GM23338 (cell line): ENCODE data around the gene WDR41. TPM values are rescaled to one million over a fixed set of nuclear protein-coding genes. Genes with fewer than 3 reads are reported as not detected.

ENCODE experiments used
- ATAC-seq: fragments of 200-7000 bp; cut with Tn5 transposase; 3 replicates; pipeline ENCODE4 v1.9.1; 2020
- DNase-seq: peaks from one replicate; pipeline ENCODE4 v3.0.0-alpha.2; 2015; ENCODE audit warnings: low spot score
- H2AFZ ChIP-seq: fragments of 200-600 bp; sonication (generic); 2 replicates; pipeline ENCODE4 v1.8.0; 2016; ENCODE audit warnings: antibody characterized with exemption, mild to moderate bottlenecking, moderate library complexity
- H3F3A ChIP-seq: fragments of 200-600 bp; sonication (generic); replicated peaks from 2 replicates; pipeline ENCODE4 v1.8.0; 2017; ENCODE audit warnings: antibody characterized with exemption, mixed run types, low read depth
- H3K27ac ChIP-seq: fragments of 200-600 bp; sonication (generic); 2 replicates; pipeline ENCODE4 v1.6.1; 2016; ENCODE audit warnings: low read depth
- H3K27me3 ChIP-seq: fragments of 200-600 bp; sonication (generic); 2 replicates; pipeline ENCODE4 v1.8.0; 2016; ENCODE audit warnings: mild to moderate bottlenecking, mixed run types, moderate library complexity; ENCODE audit not compliant: insufficient read depth
- H3K36me3 ChIP-seq: fragments of 200-600 bp; sonication (generic); 2 replicates; pipeline ENCODE4 v1.8.0; 2016; ENCODE audit warnings: mild to moderate bottlenecking; ENCODE audit not compliant: insufficient read depth
- H3K4me1 ChIP-seq: fragments of 200-600 bp; sonication (generic); 2 replicates; pipeline ENCODE4 v1.8.0; 2016; ENCODE audit warnings: mild to moderate bottlenecking, moderate library complexity; ENCODE audit not compliant: insufficient read depth
- H3K4me2 ChIP-seq: fragments of 200-600 bp; sonication (generic); 2 replicates; pipeline ENCODE4 v1.7.1; 2017; ENCODE audit warnings: mixed run types
- H3K4me3 ChIP-seq: fragments of 200-600 bp; sonication (generic); 2 replicates; pipeline ENCODE4 v1.6.1; 2016; ENCODE audit warnings: mixed run types
- H3K79me2 ChIP-seq: fragments of 200-600 bp; sonication (generic); replicated peaks from 2 replicates; pipeline ENCODE4 v1.8.0; 2017; ENCODE audit warnings: mild to moderate bottlenecking; ENCODE audit not compliant: insufficient read depth
- H3K9me2 ChIP-seq: fragments of 200-600 bp; sonication (generic); 2 replicates; pipeline ENCODE4 v1.8.0; 2017; ENCODE audit not compliant: insufficient read depth
- H4K20me1 ChIP-seq: fragments of 200-600 bp; sonication (generic); replicated peaks from 2 replicates; pipeline ENCODE4 v1.8.0; 2017; ENCODE audit warnings: mild to moderate bottlenecking; ENCODE audit not compliant: insufficient read depth
- H3K27ac Mint-ChIP-seq: 2 replicates; pipeline ENCODE4 v1.8.0; 2020; ENCODE audit warnings: inconsistent platforms, mild to moderate bottlenecking, moderate library complexity, mixed read lengths
- H3K27me3 Mint-ChIP-seq: 3 replicates; pipeline ENCODE4 v1.8.0; 2022; ENCODE audit warnings: low read depth, mild to moderate bottlenecking, moderate library complexity, mixed read lengths, inconsistent platforms; ENCODE audit not compliant: insufficient read depth, poor library complexity
- H3K36me3 Mint-ChIP-seq: 3 replicates; pipeline ENCODE4 v1.8.0; 2021; ENCODE audit warnings: low read depth, mild to moderate bottlenecking, inconsistent platforms, moderate library complexity, mixed read lengths
- H3K4me1 Mint-ChIP-seq: 3 replicates; pipeline ENCODE4 v1.8.0; 2020; ENCODE audit warnings: mild to moderate bottlenecking, inconsistent platforms, mixed read lengths
- H3K4me3 Mint-ChIP-seq: 3 replicates; pipeline ENCODE4 v1.8.0; 2021; ENCODE audit warnings: moderate library complexity, mild to moderate bottlenecking, inconsistent platforms, mixed read lengths
- H3K9me3 Mint-ChIP-seq: 3 replicates; pipeline ENCODE4 v1.8.0; 2020; ENCODE audit warnings: moderate library complexity, mild to moderate bottlenecking, inconsistent platforms, mixed read lengths
- CREB1 ChIP-seq: fragments of 250-450 bp; sonication (Bioruptor Pico); IDR thresholded peaks from 2 replicates; pipeline ENCODE4 v1.5.0; 2020; ENCODE audit warnings: low read depth, mild to moderate bottlenecking, moderate library complexity
- EZH2 ChIP-seq: fragments of 200-600 bp; sonication (generic); IDR thresholded peaks from one replicate; pipeline ENCODE4 v1.8.0; 2017; ENCODE audit warnings: antibody characterized with exemption, mild to moderate bottlenecking, low read depth; ENCODE audit not compliant: unreplicated experiment
- EZH2phosphoT487 ChIP-seq: fragments of 200-600 bp; sonication (generic); IDR thresholded peaks from one replicate; pipeline ENCODE4 v1.8.1; 2018; ENCODE audit warnings: antibody characterized with exemption; ENCODE audit not compliant: unreplicated experiment
- JUNB ChIP-seq: IDR thresholded peaks from one replicate; pipeline ENCODE4 v1.6.1; 2016; ENCODE audit warnings: antibody characterized with exemption; ENCODE audit not compliant: unreplicated experiment
- NANOG ChIP-seq: IDR thresholded peaks from 2 replicates; pipeline ENCODE4 v1.6.1; 2016; ENCODE audit warnings: antibody characterized with exemption, borderline replicate concordance
- POLR2AphosphoS5 ChIP-seq: IDR thresholded peaks from 2 replicates; pipeline ENCODE4 v1.6.1; 2016; ENCODE audit warnings: antibody characterized with exemption, low read depth
- STAT1 ChIP-seq: IDR thresholded peaks from one replicate; pipeline ENCODE4 v1.6.1; 2016; ENCODE audit warnings: antibody characterized with exemption; ENCODE audit not compliant: unreplicated experiment
- ZNF114 ChIP-seq: fragments of 250-450 bp; sonication (Bioruptor Pico); IDR thresholded peaks from 2 replicates; pipeline ENCODE4 v1.5.0; 2020; ENCODE audit warnings: mild to moderate bottlenecking, moderate library complexity
- ZNF331 ChIP-seq: fragments of 250-450 bp; sonication (Bioruptor Pico); IDR thresholded peaks from 2 replicates; pipeline ENCODE4 v1.5.0; 2020; ENCODE audit warnings: low read depth, mild to moderate bottlenecking, moderate library complexity
- polyA plus RNA-seq: library from polyadenylated mRNA; unstranded; fragments of >200 nt; fragmentation: Nextera tagmentation; extraction: Ambion mirVana; gene quantifications from 2 replicates; pipeline ENCODE4 v1.2.1, GENCODE V29; 2016
- total RNA-seq: library from RNA; depleted of rRNA; stranded (reverse); fragments of >200 nt; shearing (Covaris generic); gene quantifications from 2 replicates; pipeline ENCODE4 v1.2.3, GENCODE V29; 2014
- TF ChIP-seq, protein P1 (sequence below): IDR thresholded peaks from one replicate; pipeline ENCODE4 v1.6.1; 2018; ENCODE audit warnings: antibody characterized with exemption; ENCODE audit not compliant: unreplicated experiment
- TF ChIP-seq, protein P2 (sequence below): IDR thresholded peaks from 2 replicates; pipeline ENCODE4 v1.6.1; 2016; ENCODE audit warnings: antibody characterized with exemption
- TF ChIP-seq, protein P3 (sequence below): fragments of 250-450 bp; sonication (Bioruptor Pico); IDR thresholded peaks from 2 replicates; pipeline ENCODE4 v1.5.0; 2020; ENCODE audit warnings: mild to moderate bottlenecking, moderate library complexity
- TF ChIP-seq, protein P4 (sequence below), 2 experiments: fragments of 200-600 bp in 1 of 2; sonication (generic) in 1 of 2; conservative IDR thresholded peaks; 2 replicates each; pipeline versions ENCODE4 v1.5.1 to v1.6.1; 2016 to 2017; ENCODE audit warnings: antibody characterized with exemption in 2 of 2, low read depth in 2 of 2, mild to moderate bottlenecking in 2 of 2, moderate library complexity in 1 of 2

WDR41 gene
- total and polyA plus RNA-seq, 2 experiments from 2014 or later, result 19.1 to 40.4 TPM

DNA sequence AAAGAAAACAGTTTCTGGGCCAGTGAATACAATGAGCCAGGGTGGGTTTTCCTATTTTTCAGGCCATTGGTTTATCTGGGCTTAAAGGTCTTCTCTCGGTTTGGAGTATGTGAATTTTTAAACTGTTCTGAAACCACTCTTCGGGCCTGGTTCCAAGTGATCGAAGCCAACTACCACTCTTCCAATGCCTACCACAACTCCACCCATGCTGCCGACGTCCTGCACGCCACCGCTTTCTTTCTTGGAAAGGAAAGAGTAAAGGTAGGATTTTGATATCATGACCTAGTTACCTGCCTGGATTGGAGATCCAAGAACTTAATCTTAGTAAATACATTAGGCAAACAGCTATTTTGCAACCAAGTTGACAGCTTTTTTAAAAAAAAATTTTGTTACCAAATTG lies 79.1 kb downstream of the WDR41 start:
- Histone ChIP-seq H3K4me3 (no peak overlapping the region), H3K9me2 (no peaks in the 10 kb centered on the region), H3K36me3 (no peaks in the 10 kb centered on the region), H3K4me2 (no peak overlapping the region), H2AFZ (no peak overlapping the region), H3K79me2 (no peaks in the 10 kb centered on the region), H3F3A (no peaks in the 10 kb centered on the region), H4K20me1 (no peaks in the 10 kb centered on the region), H3K27ac (no peak overlapping the region), H3K27me3 (no peaks in the 10 kb centered on the region), H3K4me1 (no peaks in the 10 kb centered on the region)
- Mint-ChIP-seq H3K27me3 (peaks cover 4% of the 10 kb centered on the region), H3K4me3 (no peak overlapping the region), H3K4me1 (no peaks in the 10 kb centered on the region), H3K9me3 (no peaks in the 10 kb centered on the region), H3K36me3 (no peaks in the 10 kb centered on the region), H3K27ac (no peak overlapping the region)
- TF ChIP-seq, protein P1, sequence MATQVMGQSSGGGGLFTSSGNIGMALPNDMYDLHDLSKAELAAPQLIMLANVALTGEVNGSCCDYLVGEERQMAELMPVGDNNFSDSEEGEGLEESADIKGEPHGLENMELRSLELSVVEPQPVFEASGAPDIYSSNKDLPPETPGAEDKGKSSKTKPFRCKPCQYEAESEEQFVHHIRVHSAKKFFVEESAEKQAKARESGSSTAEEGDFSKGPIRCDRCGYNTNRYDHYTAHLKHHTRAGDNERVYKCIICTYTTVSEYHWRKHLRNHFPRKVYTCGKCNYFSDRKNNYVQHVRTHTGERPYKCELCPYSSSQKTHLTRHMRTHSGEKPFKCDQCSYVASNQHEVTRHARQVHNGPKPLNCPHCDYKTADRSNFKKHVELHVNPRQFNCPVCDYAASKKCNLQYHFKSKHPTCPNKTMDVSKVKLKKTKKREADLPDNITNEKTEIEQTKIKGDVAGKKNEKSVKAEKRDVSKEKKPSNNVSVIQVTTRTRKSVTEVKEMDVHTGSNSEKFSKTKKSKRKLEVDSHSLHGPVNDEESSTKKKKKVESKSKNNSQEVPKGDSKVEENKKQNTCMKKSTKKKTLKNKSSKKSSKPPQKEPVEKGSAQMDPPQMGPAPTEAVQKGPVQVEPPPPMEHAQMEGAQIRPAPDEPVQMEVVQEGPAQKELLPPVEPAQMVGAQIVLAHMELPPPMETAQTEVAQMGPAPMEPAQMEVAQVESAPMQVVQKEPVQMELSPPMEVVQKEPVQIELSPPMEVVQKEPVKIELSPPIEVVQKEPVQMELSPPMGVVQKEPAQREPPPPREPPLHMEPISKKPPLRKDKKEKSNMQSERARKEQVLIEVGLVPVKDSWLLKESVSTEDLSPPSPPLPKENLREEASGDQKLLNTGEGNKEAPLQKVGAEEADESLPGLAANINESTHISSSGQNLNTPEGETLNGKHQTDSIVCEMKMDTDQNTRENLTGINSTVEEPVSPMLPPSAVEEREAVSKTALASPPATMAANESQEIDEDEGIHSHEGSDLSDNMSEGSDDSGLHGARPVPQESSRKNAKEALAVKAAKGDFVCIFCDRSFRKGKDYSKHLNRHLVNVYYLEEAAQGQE, result no peak
- TF ChIP-seq ZNF331 (CRISPR knock-in tag) (no peak), EZH2phosphoT487 (no peak), ZNF114 (no peak), NANOG (no peak), STAT1 (no peak), EZH2 (no peak), POLR2AphosphoS5 (no peak), JUNB (no peak), CREB1 (CRISPR knock-in tag) (no peak)
- TF ChIP-seq, protein P2, sequence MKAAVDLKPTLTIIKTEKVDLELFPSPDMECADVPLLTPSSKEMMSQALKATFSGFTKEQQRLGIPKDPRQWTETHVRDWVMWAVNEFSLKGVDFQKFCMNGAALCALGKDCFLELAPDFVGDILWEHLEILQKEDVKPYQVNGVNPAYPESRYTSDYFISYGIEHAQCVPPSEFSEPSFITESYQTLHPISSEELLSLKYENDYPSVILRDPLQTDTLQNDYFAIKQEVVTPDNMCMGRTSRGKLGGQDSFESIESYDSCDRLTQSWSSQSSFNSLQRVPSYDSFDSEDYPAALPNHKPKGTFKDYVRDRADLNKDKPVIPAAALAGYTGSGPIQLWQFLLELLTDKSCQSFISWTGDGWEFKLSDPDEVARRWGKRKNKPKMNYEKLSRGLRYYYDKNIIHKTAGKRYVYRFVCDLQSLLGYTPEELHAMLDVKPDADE, result no peak
- TF ChIP-seq, protein P3, sequence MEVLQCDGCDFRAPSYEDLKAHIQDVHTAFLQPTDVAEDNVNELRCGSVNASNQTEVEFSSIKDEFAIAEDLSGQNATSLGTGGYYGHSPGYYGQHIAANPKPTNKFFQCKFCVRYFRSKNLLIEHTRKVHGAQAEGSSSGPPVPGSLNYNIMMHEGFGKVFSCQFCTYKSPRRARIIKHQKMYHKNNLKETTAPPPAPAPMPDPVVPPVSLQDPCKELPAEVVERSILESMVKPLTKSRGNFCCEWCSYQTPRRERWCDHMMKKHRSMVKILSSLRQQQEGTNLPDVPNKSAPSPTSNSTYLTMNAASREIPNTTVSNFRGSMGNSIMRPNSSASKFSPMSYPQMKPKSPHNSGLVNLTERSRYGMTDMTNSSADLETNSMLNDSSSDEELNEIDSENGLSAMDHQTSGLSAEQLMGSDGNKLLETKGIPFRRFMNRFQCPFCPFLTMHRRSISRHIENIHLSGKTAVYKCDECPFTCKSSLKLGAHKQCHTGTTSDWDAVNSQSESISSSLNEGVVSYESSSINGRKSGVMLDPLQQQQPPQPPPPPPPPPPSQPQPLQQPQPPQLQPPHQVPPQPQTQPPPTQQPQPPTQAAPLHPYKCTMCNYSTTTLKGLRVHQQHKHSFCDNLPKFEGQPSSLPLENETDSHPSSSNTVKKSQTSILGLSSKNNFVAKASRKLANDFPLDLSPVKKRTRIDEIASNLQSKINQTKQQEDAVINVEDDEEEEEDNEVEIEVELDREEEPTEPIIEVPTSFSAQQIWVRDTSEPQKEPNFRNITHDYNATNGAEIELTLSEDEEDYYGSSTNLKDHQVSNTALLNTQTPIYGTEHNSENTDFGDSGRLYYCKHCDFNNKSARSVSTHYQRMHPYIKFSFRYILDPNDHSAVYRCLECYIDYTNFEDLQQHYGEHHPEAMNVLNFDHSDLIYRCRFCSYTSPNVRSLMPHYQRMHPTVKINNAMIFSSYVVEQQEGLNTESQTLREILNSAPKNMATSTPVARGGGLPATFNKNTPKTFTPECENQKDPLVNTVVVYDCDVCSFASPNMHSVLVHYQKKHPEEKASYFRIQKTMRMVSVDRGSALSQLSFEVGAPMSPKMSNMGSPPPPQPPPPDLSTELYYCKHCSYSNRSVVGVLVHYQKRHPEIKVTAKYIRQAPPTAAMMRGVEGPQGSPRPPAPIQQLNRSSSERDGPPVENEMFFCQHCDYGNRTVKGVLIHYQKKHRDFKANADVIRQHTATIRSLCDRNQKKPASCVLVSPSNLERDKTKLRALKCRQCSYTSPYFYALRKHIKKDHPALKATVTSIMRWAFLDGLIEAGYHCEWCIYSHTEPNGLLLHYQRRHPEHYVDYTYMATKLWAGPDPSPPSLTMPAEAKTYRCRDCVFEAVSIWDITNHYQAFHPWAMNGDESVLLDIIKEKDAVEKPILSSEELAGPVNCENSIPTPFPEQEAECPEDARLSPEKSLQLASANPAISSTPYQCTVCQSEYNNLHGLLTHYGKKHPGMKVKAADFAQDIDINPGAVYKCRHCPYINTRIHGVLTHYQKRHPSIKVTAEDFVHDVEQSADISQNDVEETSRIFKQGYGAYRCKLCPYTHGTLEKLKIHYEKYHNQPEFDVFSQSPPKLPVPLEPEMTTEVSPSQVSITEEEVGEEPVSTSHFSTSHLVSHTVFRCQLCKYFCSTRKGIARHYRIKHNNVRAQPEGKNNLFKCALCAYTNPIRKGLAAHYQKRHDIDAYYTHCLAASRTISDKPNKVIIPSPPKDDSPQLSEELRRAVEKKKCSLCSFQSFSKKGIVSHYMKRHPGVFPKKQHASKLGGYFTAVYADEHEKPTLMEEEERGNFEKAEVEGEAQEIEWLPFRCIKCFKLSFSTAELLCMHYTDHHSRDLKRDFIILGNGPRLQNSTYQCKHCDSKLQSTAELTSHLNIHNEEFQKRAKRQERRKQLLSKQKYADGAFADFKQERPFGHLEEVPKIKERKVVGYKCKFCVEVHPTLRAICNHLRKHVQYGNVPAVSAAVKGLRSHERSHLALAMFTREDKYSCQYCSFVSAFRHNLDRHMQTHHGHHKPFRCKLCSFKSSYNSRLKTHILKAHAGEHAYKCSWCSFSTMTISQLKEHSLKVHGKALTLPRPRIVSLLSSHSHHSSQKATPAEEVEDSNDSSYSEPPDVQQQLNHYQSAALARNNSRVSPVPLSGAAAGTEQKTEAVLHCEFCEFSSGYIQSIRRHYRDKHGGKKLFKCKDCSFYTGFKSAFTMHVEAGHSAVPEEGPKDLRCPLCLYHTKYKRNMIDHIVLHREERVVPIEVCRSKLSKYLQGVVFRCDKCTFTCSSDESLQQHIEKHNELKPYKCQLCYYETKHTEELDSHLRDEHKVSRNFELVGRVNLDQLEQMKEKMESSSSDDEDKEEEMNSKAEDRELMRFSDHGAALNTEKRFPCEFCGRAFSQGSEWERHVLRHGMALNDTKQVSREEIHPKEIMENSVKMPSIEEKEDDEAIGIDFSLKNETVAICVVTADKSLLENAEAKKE (CRISPR knock-in tag), result no peak
- TF ChIP-seq, protein P4, sequence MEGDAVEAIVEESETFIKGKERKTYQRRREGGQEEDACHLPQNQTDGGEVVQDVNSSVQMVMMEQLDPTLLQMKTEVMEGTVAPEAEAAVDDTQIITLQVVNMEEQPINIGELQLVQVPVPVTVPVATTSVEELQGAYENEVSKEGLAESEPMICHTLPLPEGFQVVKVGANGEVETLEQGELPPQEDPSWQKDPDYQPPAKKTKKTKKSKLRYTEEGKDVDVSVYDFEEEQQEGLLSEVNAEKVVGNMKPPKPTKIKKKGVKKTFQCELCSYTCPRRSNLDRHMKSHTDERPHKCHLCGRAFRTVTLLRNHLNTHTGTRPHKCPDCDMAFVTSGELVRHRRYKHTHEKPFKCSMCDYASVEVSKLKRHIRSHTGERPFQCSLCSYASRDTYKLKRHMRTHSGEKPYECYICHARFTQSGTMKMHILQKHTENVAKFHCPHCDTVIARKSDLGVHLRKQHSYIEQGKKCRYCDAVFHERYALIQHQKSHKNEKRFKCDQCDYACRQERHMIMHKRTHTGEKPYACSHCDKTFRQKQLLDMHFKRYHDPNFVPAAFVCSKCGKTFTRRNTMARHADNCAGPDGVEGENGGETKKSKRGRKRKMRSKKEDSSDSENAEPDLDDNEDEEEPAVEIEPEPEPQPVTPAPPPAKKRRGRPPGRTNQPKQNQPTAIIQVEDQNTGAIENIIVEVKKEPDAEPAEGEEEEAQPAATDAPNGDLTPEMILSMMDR (conservative IDR thresholded peaks at IDR 0.05; ENCODE audit: low read depth in 2 of 2), result no peak
- ATAC-seq, result no peak
- DNase-seq, result no peak
